Peyer's patch (tissue), 4 donors: Measurements from ENCODE around the gene ATG16L2.

Experiments used
- POLR2A ChIP-seq, 2 donors: fragments of 450-650 bp; IDR thresholded peaks; one replicate each; pipeline ENCODE4 v1.5.1; 2017; ENCODE audit warnings: antibody characterized with exemption in 2 of 2, mild to moderate bottlenecking in 2 of 2, moderate library complexity in 2 of 2
- TF ChIP-seq, protein P1 (sequence below), 6 experiments: fragments of 450-650 bp in 4 of 6; fragments of 200-600 bp in 2 of 6; sonication (generic) in 1 of 6; IDR thresholded peaks; one replicate each; pipeline ENCODE4 v1.5.1; 2017 to 2019; ENCODE audit warnings: antibody characterized with exemption in 6 of 6, mild to moderate bottlenecking in 3 of 6, moderate library complexity in 1 of 6

DNA sequence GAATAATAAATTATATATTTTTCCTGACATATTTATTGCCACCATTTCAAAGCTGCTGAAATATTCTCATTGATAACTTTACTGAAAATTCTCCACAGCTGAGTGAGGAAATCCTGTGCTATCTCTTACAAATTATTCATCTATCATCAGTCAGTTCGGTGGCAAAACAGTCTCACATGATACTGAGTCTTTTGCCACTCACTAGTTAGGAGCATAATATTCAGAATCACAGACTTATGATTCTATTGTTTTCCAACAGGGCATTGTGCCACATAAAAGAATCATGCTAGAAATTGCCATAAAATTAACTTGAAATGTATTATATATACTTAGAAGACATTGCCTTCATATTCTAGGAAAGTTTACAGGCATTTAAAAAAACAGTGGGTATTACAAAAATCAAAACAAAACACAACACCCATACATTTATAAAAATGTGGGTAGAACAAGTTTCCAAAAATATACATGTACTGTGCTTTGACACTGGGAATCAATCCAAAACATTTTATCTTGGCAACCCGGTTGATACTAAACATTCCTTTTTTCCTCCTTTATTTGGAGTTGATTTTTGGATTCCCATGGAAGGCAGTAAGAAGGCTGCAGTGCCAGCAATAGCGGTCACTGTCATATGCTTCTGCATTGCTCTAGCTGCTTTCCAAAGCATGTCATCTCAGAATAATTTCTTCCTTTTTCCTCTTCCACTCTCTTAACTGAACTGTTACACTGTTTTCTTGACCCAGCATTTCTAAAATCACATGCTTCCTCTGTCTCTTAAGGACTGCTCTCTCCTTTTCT is 42.5 kb downstream of the ATG16L2 start:
- TF ChIP-seq, protein P1, sequence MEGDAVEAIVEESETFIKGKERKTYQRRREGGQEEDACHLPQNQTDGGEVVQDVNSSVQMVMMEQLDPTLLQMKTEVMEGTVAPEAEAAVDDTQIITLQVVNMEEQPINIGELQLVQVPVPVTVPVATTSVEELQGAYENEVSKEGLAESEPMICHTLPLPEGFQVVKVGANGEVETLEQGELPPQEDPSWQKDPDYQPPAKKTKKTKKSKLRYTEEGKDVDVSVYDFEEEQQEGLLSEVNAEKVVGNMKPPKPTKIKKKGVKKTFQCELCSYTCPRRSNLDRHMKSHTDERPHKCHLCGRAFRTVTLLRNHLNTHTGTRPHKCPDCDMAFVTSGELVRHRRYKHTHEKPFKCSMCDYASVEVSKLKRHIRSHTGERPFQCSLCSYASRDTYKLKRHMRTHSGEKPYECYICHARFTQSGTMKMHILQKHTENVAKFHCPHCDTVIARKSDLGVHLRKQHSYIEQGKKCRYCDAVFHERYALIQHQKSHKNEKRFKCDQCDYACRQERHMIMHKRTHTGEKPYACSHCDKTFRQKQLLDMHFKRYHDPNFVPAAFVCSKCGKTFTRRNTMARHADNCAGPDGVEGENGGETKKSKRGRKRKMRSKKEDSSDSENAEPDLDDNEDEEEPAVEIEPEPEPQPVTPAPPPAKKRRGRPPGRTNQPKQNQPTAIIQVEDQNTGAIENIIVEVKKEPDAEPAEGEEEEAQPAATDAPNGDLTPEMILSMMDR (IDR thresholded peaks at IDR 0.05) = no peak
- no peak for TF ChIP-seq POLR2A (IDR thresholded peaks at IDR 0.05)
